Activated T-cell treated with anti-CD3 and anti-CD28 coated beads, Interleukin-2, amount 50 U/mL, for 4 hours (primary cell): ENCODE data around the gene NCKAP5. TPM values are rescaled to one million over a fixed set of nuclear protein-coding genes. Genes with fewer than 3 reads are reported as not detected.

ENCODE experiments used
- ATAC-seq, 2 donors: fragments of 200-7000 bp; cut with Tn5 transposase; one replicate each; pipeline ENCODE4 v1.10.0; 2021
- DNase-seq: peaks from one replicate; pipeline ENCODE4 v3.0.0-alpha.2; 2020
- H3K27me3 Mint-ChIP-seq: one replicate; pipeline ENCODE4 v1.8.0; 2021; ENCODE audit warnings: low read depth, mixed read lengths
- H3K36me3 Mint-ChIP-seq: one replicate; pipeline ENCODE4 v1.8.0; 2022; ENCODE audit warnings: mixed read lengths; ENCODE audit not compliant: insufficient read depth
- H3K4me1 Mint-ChIP-seq: one replicate; pipeline ENCODE4 v1.8.0; 2021; ENCODE audit warnings: low read depth, mixed read lengths
- H3K4me3 Mint-ChIP-seq: one replicate; pipeline ENCODE4 v1.8.0; 2021; ENCODE audit warnings: mild to moderate bottlenecking, moderate library complexity, mixed read lengths
- H3K9me3 Mint-ChIP-seq: one replicate; pipeline ENCODE4 v1.8.0; 2021; ENCODE audit warnings: mixed read lengths
- total RNA-seq, 3 donors: library from RNA; stranded (reverse); gene quantifications; one replicate each; pipeline ENCODE4 v1.2.1, GENCODE V29; 2021

NCKAP5 gene
- total RNA-seq, 3 donors from 2014 or later = 0.03 TPM; not detected in 2

- Mint-ChIP-seq H3K27me3 (no peaks in the 10 kb centered on the region), H3K4me1 (no peaks in the 10 kb centered on the region), H3K4me3 (no peak overlapping the region), H3K9me3 (no peaks in the 10 kb centered on the region), H3K36me3 (no peaks in the 10 kb centered on the region)
- DNase-seq = no peak
- ATAC-seq = no peak
Measured at GRCh38 chr2:133346654-133347053, 221.6 kb downstream of the NCKAP5 start.

GRCh38 chr2:133345638-133346037 is 222.6 kb downstream of the NCKAP5 start:
- no peaks in the 10 kb centered on the region for H3K27me3 Mint-ChIP-seq
- DNase-seq = no peak
- no peaks in the 10 kb centered on the region for H3K9me3 Mint-ChIP-seq
- no peak for ATAC-seq
- H3K4me1 Mint-ChIP-seq = no peaks in the 10 kb centered on the region
- no peak overlapping the region for H3K4me3 Mint-ChIP-seq
- H3K36me3 Mint-ChIP-seq = no peaks in the 10 kb centered on the region

GRCh38 chr2:133344849-133345248 is 223.4 kb downstream of the NCKAP5 start:
- no peak overlapping the region for H3K4me3 Mint-ChIP-seq
- no peak for ATAC-seq
- H3K9me3 Mint-ChIP-seq = no peaks in the 10 kb centered on the region
- no peaks in the 10 kb centered on the region for H3K27me3 Mint-ChIP-seq
- H3K4me1 Mint-ChIP-seq = no peaks in the 10 kb centered on the region
- no peak for DNase-seq
- no peaks in the 10 kb centered on the region for H3K36me3 Mint-ChIP-seq

DNA sequence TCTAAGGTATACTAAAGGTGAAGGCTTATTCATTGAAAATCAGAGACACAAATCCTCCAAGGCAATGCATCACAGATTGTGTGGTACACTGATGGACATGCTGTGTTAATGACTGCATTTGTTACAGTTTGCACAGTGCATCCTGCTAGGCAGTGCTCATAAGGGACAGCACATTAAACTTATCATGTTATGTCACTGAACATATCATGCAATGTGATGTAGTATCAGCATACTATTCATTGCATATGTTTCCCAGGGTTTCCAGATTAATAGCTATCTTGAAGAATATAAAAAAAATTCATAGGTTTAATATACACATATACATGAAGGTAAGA is 225.3 kb downstream of the NCKAP5 start:
- H3K4me3 Mint-ChIP-seq = no peak overlapping the region
- H3K9me3 Mint-ChIP-seq = no peaks in the 10 kb centered on the region
- no peaks in the 10 kb centered on the region for H3K27me3 Mint-ChIP-seq
- H3K4me1 Mint-ChIP-seq = no peaks in the 10 kb centered on the region
- no peak for ATAC-seq
- DNase-seq = no peak
- H3K36me3 Mint-ChIP-seq = no peaks in the 10 kb centered on the region

DNA sequence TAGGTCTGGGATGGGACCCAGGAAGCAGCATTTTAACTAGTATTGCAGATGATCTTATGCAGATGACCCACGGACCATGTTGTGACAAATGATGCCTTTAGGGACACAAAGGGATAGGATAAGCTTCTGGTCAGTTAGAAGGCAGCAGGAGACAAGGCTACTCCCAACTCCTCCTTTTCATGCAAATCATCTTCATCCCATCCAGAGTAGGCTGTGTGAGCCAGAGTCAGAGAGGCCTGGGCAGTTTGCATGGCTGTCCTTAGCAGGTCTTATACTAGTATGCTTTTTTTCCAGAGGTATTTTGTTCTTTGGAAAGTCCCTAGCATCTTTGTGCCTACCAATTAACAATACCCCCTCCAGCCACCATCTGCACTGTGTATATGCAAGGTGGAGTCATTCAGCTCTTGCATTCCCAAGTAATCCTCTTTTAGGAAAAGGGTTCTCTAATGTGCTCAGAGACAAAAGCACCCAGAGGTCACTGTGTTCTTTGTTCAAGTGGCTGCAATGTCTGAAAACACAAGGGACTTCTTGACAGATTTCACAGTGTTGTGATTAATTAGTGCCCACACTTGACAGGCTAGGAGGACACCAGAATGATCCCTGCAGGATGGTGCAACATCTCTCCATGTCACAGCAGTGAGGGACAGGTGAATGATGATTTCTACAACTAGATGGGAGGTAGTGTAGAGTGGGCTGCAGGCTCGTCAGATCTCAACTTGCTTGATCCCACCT is 225.8 kb downstream of the NCKAP5 start:
- DNase-seq (no peak), ATAC-seq (no peak)
- Mint-ChIP-seq H3K4me1 (no peaks in the 10 kb centered on the region), H3K4me3 (no peak overlapping the region), H3K36me3 (no peaks in the 10 kb centered on the region), H3K27me3 (no peaks in the 10 kb centered on the region), H3K9me3 (no peaks in the 10 kb centered on the region)

DNA sequence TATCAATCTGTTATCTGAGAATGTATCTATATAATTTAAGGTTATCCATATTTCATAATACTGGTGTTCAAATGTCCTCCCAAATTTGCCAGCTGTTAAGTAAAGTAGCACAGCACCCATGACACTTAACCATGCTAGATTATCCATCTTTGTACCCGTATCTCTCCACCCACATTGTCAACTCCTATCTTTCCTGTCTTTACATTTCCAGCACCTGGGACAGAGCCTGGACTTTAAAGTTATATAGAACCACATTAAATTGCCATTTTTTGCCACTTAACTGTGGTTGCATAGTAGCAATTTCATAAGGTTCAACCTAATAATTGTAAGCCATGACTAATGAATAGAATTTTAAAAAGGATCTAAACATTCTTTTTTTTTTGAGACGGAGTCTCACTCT is 226.7 kb downstream of the NCKAP5 start:
- ATAC-seq = no peak
- no peak overlapping the region for H3K4me3 Mint-ChIP-seq
- no peaks in the 10 kb centered on the region for H3K36me3 Mint-ChIP-seq

DNA sequence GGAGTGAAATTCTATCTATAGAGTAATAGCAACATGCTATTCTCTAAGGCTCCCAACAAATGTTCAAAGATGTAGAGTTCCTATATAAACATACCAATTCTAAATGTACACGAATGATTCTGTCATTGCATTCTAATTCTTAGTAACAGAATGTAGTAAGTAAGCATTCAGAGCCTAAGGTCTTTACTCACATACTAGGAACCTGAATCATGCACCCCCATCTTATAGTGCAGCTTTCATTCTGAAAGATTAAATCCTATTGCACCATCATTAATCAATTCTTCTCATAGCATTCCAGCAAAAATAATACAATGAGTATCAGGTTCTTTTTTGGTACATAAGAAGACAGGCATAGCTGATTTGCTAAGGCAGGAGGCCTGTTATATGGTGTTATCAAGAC is 230.0 kb downstream of the NCKAP5 start:
- Mint-ChIP-seq H3K27me3 (no peaks in the 10 kb centered on the region), H3K4me3 (no peak overlapping the region), H3K36me3 (no peaks in the 10 kb centered on the region), H3K9me3 (no peaks in the 10 kb centered on the region), H3K4me1 (no peaks in the 10 kb centered on the region)
- no peak for ATAC-seq
- no peak for DNase-seq

More for the DNA sequence above, 226.7 kb downstream of the NCKAP5 start:
- DNase-seq = no peak
- Mint-ChIP-seq H3K27me3 (no peaks in the 10 kb centered on the region), H3K4me1 (no peaks in the 10 kb centered on the region), H3K9me3 (no peaks in the 10 kb centered on the region)

DNA sequence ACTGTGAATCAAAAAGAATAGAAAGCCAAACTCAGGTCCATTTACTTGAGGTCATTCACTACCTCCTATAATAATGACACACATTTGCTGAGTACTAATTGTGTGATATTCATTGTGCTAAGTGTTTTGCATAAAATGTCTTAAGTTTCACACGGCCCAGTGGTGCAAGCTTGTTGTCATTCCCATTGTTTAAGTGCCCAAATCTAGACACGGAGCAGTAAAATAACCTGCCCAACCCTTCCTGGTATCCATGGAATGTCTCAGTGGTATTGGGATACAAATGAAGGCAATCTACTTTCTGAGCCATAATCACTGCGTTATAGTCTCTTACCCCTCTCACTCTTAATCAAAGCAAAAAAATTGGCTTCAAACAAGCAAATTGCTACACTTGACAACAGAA is 233.3 kb downstream of the NCKAP5 start:
- Mint-ChIP-seq H3K4me3 (no peak overlapping the region), H3K9me3 (no peaks in the 10 kb centered on the region), H3K4me1 (no peaks in the 10 kb centered on the region), H3K27me3 (no peaks in the 10 kb centered on the region), H3K36me3 (no peaks in the 10 kb centered on the region)
- ATAC-seq (no peak), DNase-seq (no peak)

- H3K4me1 Mint-ChIP-seq = no peaks in the 10 kb centered on the region
- no peak overlapping the region for H3K4me3 Mint-ChIP-seq
- no peak for DNase-seq
- H3K9me3 Mint-ChIP-seq = no peaks in the 10 kb centered on the region
- no peaks in the 10 kb centered on the region for H3K27me3 Mint-ChIP-seq
- no peak for ATAC-seq
- no peaks in the 10 kb centered on the region for H3K36me3 Mint-ChIP-seq
Measured at GRCh38 chr2:133333181-133333580, 235.1 kb downstream of the NCKAP5 start.

DNA sequence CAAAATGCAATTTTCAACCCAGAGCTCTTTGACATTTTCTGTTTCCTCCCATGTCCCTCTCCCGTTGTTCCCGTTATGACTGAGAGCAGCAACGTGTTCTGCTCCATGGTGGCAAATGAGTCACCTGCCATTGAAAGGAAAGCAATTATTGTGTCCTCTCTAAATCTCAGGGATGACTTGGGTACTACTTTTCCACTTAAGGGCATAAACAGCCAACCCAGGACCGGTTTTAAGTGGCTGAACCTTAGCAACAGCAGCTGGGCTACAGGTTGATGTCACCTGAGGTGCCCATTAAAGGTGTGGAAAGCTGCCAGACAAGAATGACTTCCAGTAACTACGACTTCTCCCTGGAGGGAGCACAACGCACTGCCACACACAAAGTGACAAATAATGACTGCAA is 236.8 kb downstream of the NCKAP5 start:
- Mint-ChIP-seq H3K4me1 (no peaks in the 10 kb centered on the region), H3K36me3 (no peaks in the 10 kb centered on the region), H3K9me3 (no peaks in the 10 kb centered on the region), H3K4me3 (no peak overlapping the region), H3K27me3 (no peaks in the 10 kb centered on the region)
- no peak for DNase-seq
- no peak for ATAC-seq

- Mint-ChIP-seq H3K4me3 (no peak overlapping the region), H3K36me3 (no peaks in the 10 kb centered on the region), H3K4me1 (no peaks in the 10 kb centered on the region), H3K9me3 (no peaks in the 10 kb centered on the region), H3K27me3 (no peaks in the 10 kb centered on the region)
- DNase-seq (no peak), ATAC-seq (no peak)
Measured at GRCh38 chr2:133326652-133327397, 241.4 kb downstream of the NCKAP5 start.

- Mint-ChIP-seq H3K4me1 (no peaks in the 10 kb centered on the region), H3K4me3 (no peak overlapping the region), H3K36me3 (no peaks in the 10 kb centered on the region), H3K9me3 (no peaks in the 10 kb centered on the region), H3K27me3 (no peaks in the 10 kb centered on the region)
- ATAC-seq (no peak), DNase-seq (no peak)
Measured at GRCh38 chr2:133324150-133324561, 244.1 kb downstream of the NCKAP5 start.

- H3K4me1 Mint-ChIP-seq = no peaks in the 10 kb centered on the region
- ATAC-seq (no peak), DNase-seq (no peak)
- no peaks in the 10 kb centered on the region for H3K9me3 Mint-ChIP-seq
- H3K36me3 Mint-ChIP-seq = no peaks in the 10 kb centered on the region
- H3K4me3 Mint-ChIP-seq = no peak overlapping the region
- H3K27me3 Mint-ChIP-seq = no peaks in the 10 kb centered on the region
Measured at GRCh38 chr2:133322909-133323308, 245.4 kb downstream of the NCKAP5 start.

- no peak for ATAC-seq
- Mint-ChIP-seq H3K27me3 (peaks cover 2% of the 10 kb centered on the region), H3K9me3 (peaks cover 4% of the 10 kb centered on the region), H3K36me3 (no peaks in the 10 kb centered on the region), H3K4me1 (no peaks in the 10 kb centered on the region), H3K4me3 (no peak overlapping the region)
- no peak for DNase-seq
Measured at GRCh38 chr2:133317178-133317577, 251.1 kb downstream of the NCKAP5 start.

GRCh38 chr2:133316557-133316956 is 251.7 kb downstream of the NCKAP5 start:
- Mint-ChIP-seq H3K4me3 (no peak overlapping the region), H3K36me3 (no peaks in the 10 kb centered on the region), H3K9me3 (peaks cover 4% of the 10 kb centered on the region), H3K27me3 (peaks cover 2% of the 10 kb centered on the region), H3K4me1 (no peaks in the 10 kb centered on the region)
- DNase-seq (no peak), ATAC-seq (no peak)
